Heart left ventricle (tissue), 16 donors: Measurements from ENCODE around the gene MYO5B. TPM values are rescaled to one million over a fixed set of nuclear protein-coding genes. Genes with fewer than 3 reads are reported as not detected.

Source experiments
- ATAC-seq, 4 donors: fragments of 200-7000 bp; cut with Tn5 transposase; one replicate each; pipeline ENCODE4 v1.9.1; 2020 to 2022; ENCODE audit warnings: moderate library complexity in 4 of 4, mild to moderate bottlenecking in 3 of 4, moderate number of reproducible peaks in 1 of 4
- DNase-seq, 5 donors: peaks; one replicate each; pipeline ENCODE4 v3.0.0-alpha.2; 2020
- H3K27ac ChIP-seq, 12 donors: fragments of 200-600 bp; sonication (generic) in 4 of 12; one replicate each; pipeline versions ENCODE4 v1.5.0 to v1.8.0; 2016 to 2022; ENCODE audit warnings: mild to moderate bottlenecking in 2 of 12
- H3K27me3 ChIP-seq, 9 donors: fragments of 200-600 bp; sonication (generic) in 2 of 9; one replicate each; pipeline versions ENCODE4 v1.5.1 to v1.8.0; 2016 to 2022; ENCODE audit warnings: mild to moderate bottlenecking in 3 of 9
- H3K36me3 ChIP-seq, 9 donors: fragments of 200-600 bp; sonication (generic) in 2 of 9; one replicate each; pipeline versions ENCODE4 v1.5.0 to v1.8.0; 2018 to 2022; ENCODE audit warnings: mild to moderate bottlenecking in 2 of 9
- H3K4me1 ChIP-seq, 12 donors: fragments of 200-600 bp; sonication (generic) in 4 of 12; one replicate each; pipeline versions ENCODE4 v1.5.0 to v1.8.0; 2016 to 2022; ENCODE audit warnings: mild to moderate bottlenecking in 3 of 12
- H3K4me3 ChIP-seq, 12 donors: fragments of 200-600 bp; sonication (generic) in 4 of 12; one replicate each; pipeline versions ENCODE4 v1.5.0 to v1.8.0; 2017 to 2022; ENCODE audit warnings: mild to moderate bottlenecking in 9 of 12, moderate library complexity in 4 of 12
- H3K9me3 ChIP-seq, 12 donors: fragments of 200-600 bp; sonication (generic) in 4 of 12; one replicate each; pipeline versions ENCODE4 v1.5.0 to v1.8.0; 2016 to 2022; ENCODE audit warnings: mild to moderate bottlenecking in 1 of 12
- CTCF ChIP-seq, 12 donors: fragments of 200-600 bp; sonication (generic) in 4 of 12; IDR thresholded peaks; one replicate each; pipeline versions ENCODE4 v1.5.0 to v1.8.0; 2018 to 2022; ENCODE audit warnings: antibody characterized with exemption in 12 of 12, mild to moderate bottlenecking in 5 of 12
- POLR2A ChIP-seq, 2 donors: fragments of 450-650 bp; IDR thresholded peaks; one replicate each; pipeline ENCODE4 v1.6.1; 2017; ENCODE audit warnings: antibody characterized with exemption in 2 of 2, mild to moderate bottlenecking in 2 of 2, moderate library complexity in 2 of 2
- WGBS, 4 donors: extraction: QIAGEN DNeasy Blood & Tissue Kit in 2 of 4; methylation state at CpG; one replicate each; pipeline versions ENCODE4 v1.1.5 to v1.1.7; 2013 to 2018; 5-methylcytosine and 5-hydroxymethylcytosine counted together
- intact Hi-C, 10 donors: fragments of 100-400 bp; cut with DNase I; formaldehyde crosslinking; loops; one replicate each; pipeline versions ENCODE4 v1.11.1 to v1.14.2; 2022
- polyA plus RNA-seq, 2 donors: library from polyadenylated mRNA; stranded (reverse); fragments of 200-250 nt; gene quantifications; one replicate each; pipeline ENCODE4 v1.2.3, GENCODE V29; 2013
- total RNA-seq, 9 donors: library from RNA; depleted of rRNA in 2 of 9; stranded (reverse); fragments of >200 nt in 2 of 9; fragmentation: NEBNext Ultra II Directional in 3 of 9; extraction: Animal tissue kit (Norgen Biotek cat#: 25700) in 3 of 9; gene quantifications; one replicate each; pipeline versions ENCODE4 v1.1.0 to v1.2.4, GENCODE V29; 2016 to 2023
- donor health status: ischemic (EF 13 %, LVEDD 7.1; RV severe dilation, severe dysfunction).
- donor health status: healthy with polysubstance abuse.
- donor health status: DM: no; HTN: yes; CAD: no.
- donor health status: DM: no; HTN: no; CAD: no.
- donor health status: ischemic (EF 25% LVEDD 6.9; RV normal size, moderate dysfunction).
- donor health status: ischemic (EF 25% LVEDD 5.7; RV mildly dilated, moderate dysfunction).
- donor health status: healthy.
- donor health status: DM: yes; HTN: yes; CAD: no.
- donor health status: ischemic (EF 35%, LVEDD 5.7; RV mildly dilated, moderate dysfunction).
- donor health status: nonischemic (EF 11% LVEDD 7.7; RV severe dilation, severe dysfunction).
- donor health status: DM: yes; HTN: yes; CAD: no.
- donor health status: PGD.
- donor health status: ischemic (EF 29% LVEDD 5.4; RV normal size, mild dysfunction).
- donor health status: nonischemic (EF 23%, LVEDD 6.1; RV moderate dilation, normal function).

The MYO5B gene
- total and polyA plus RNA-seq, 11 donors = 0.51 to 5.9 (median 1.4) TPM

DNA sequence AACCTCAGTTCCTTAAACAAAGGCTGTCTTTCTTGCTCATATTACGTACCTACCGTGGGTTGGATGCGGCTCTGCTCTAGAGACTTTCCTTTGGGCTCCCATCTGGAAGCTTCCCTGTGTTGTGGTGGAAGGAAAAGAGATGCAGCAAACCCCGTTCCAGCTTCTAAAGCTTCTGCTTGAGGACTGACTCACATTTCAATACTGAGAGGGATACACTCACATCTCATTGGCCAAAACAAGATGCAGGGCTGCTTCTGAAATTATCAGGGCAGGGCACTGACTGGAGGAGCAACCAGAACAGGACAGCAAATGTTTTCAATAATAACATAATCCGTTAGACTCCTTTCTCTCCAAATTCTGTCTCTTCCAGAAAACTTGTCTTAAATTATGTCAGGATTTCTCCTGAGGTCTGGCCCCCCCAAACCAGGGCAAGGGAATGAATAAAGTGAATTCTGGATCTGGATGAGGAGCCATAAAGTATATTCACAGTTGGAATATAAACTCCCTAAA lies 4.5 kb upstream of the MYO5B start:
- Histone ChIP-seq H3K4me3 (no peak overlapping the region), H3K9me3 (peaks cover 0 to 6% (median 0%) of the 10 kb centered on the region in 12 donors), H3K4me1 (peaks cover 0 to 17% (median under 1%) of the 10 kb centered on the region in 12 donors), H3K36me3 (no peaks in the 10 kb centered on the region), H3K27me3 (peaks cover 4 to 55% (median 33%) of the 10 kb centered on the region in 9 donors), H3K27ac (no peak overlapping the region)
- ATAC-seq = no peak
- no peak for TF ChIP-seq CTCF (IDR thresholded peaks at IDR 0.05)
- TF ChIP-seq POLR2A (IDR thresholded peaks at IDR 0.05) = no peak
- intact Hi-C loops = loop anchor here in 2 of 10 donors (5.0 to 10.0 kb wide), 3 partner anchors 145 to 195 kb away; no protein-coding TSS in a partner anchor
- DNase-seq = no peak
- WGBS, 4 donors = 60 to 71% (median 70%) methylated on average over 5 of the region's 5 CpGs

DNA sequence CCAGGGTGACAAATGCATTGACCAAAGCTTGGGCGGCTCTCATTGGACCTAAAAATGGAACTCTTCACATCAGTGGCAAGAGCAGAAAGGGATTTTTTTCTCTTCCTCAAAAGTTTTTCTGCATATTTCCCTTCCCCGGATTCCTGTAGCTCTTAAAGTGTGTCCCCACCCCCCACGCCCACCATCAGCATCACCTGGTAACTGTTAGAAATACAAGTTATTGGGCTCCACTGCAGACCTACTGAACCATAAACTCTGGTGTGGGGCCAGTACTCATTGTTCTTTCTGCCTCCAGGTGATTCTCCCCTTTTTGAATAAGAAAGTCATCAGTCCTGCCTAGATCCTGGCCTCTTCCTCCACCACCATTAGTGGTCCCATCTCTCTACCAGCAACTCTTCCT lies 1.3 kb upstream of the MYO5B start:
- Histone ChIP-seq H3K36me3 (no peaks in the 10 kb centered on the region), H3K27me3 (peaks cover 4 to 78% (median 48%) of the 10 kb centered on the region in 9 donors), H3K9me3 (peaks cover 0 to 4% (median 0%) of the 10 kb centered on the region in 12 donors), H3K4me3 (no peak overlapping the region), H3K27ac (no peak overlapping the region), H3K4me1 (peaks cover 0 to 24% (median 4%) of the 10 kb centered on the region in 12 donors)
- TF ChIP-seq CTCF (IDR thresholded peaks at IDR 0.05) (no peak), POLR2A (IDR thresholded peaks at IDR 0.05) (no peak)
- 89 to 92% (median 90%) methylated on average over 3 of the region's 3 CpGs for WGBS, 4 donors
- no peak for DNase-seq
- intact Hi-C loops = loop anchor here in 2 of 10 donors (5.0 to 10.0 kb wide), 3 partner anchors 141 to 191 kb away; no protein-coding TSS in a partner anchor
- ATAC-seq = no peak

- Histone ChIP-seq H3K4me1 (peaks cover 0 to 24% (median 4%) of the 10 kb centered on the region in 12 donors), H3K36me3 (no peaks in the 10 kb centered on the region), H3K9me3 (no peaks in the 10 kb centered on the region), H3K27ac (no peak overlapping the region), H3K4me3 (no peak overlapping the region), H3K27me3 (peaks cover 4 to 84% (median 48%) of the 10 kb centered on the region in 9 donors)
- DNase-seq (no peak), ATAC-seq (no peak)
- WGBS, 4 donors = 32 to 44% (median 38%) methylated on average over 10 of the region's 10 CpGs
- intact Hi-C loops = loop anchor here in 2 of 10 donors (5.0 to 10.0 kb wide), 3 partner anchors 141 to 191 kb away; no protein-coding TSS in a partner anchor
- TF ChIP-seq CTCF (IDR thresholded peaks at IDR 0.05) (no peak), POLR2A (IDR thresholded peaks at IDR 0.05) (no peak)
These were observed 742 bp upstream of the MYO5B start for GRCh38 chr18:50195689-50196088.

DNA sequence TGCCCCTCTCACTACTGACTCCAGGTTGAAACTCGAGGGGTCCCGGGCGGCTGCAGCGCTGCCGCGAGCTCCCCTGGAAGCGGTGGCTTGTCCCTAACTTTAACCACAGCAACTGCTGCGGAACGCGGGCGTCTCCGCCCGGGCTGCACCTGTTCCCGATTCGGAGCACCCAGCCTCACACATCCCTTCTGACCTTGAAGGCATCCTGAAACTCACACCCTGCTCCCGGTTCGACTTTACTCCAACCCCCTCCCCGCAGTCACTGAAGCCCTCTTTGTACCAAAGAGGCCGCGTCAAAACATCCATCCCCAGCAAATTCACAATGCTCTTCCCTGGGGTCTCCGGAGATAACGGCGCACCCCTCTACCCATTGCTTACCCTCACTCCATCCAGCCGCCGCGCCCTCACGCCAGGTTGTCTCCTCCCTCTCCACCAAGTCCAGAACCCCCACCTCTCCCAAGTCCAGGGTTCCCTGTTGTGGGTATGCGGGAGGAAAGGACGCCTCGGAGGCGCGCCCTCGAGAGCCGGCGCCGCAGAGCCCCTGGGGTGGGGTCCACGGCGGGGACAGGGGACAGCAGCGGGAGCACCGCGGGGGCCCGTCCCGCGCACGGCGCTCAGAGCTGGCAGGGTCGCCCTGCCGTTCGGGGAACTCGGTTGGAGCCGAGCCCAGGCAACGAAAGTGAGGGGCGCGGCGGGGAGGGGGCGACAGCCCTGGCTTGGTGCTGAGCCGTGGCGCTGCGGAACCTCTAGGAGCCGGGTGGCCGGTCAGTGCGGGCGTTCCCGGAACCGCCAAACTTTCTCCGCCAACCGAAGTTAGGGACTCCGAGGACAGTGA lies 934 bp downstream of the MYO5B start:
- H3K4me3 ChIP-seq = peak overlapping the region; percentile 24 to 70 (median 56)
- 1 to 3% (median 1%) methylated on average over 48 to 68 of the region's 68 CpGs for WGBS, 4 donors
- peaks cover 0 to 24% (median 4%) of the 10 kb centered on the region in 12 donors for H3K4me1 ChIP-seq
- no peak for TF ChIP-seq POLR2A (IDR thresholded peaks at IDR 0.05)
- TF ChIP-seq CTCF (IDR thresholded peaks at IDR 0.05) = no peak
- H3K27me3 ChIP-seq = peaks cover 4 to 76% (median 45%) of the 10 kb centered on the region in 9 donors
- DNase-seq = no peak
- no peak overlapping the region for H3K27ac ChIP-seq
- no peaks in the 10 kb centered on the region for H3K9me3 ChIP-seq
- intact Hi-C loops = loop anchor here in 2 of 10 donors (5.0 to 10.0 kb wide), 3 partner anchors 139 to 189 kb away; no protein-coding TSS in a partner anchor
- ATAC-seq = peak in 1 of 4 donors; percentile 18
- H3K36me3 ChIP-seq = no peaks in the 10 kb centered on the region
